Mesenchymal stem cell (in vitro differentiated cells and primary cell): Measurements from ENCODE around the gene MAPKAP1.

Source experiments
- DNase-seq: peaks from one replicate; pipeline ENCODE4 v3.0.0-alpha.2; 2013
- H2AFZ ChIP-seq: one replicate; pipeline ENCODE4 v1.6.1; 2013; ENCODE audit warnings: low read depth, mild to moderate bottlenecking, control low read depth, inconsistent platforms, low read length, moderate library complexity
- H2AK5ac ChIP-seq: 2 replicates; pipeline ENCODE4 v1.6.1; 2013; ENCODE audit warnings: low read length, moderate library complexity, mild to moderate bottlenecking, inconsistent platforms; ENCODE audit not compliant: severe bottlenecking
- H2BK120ac ChIP-seq: one replicate; pipeline ENCODE4 v1.6.1; 2013; ENCODE audit warnings: low read depth, mild to moderate bottlenecking, inconsistent platforms, low read length, moderate library complexity
- H2BK12ac ChIP-seq, 2 experiments: one replicate each; pipeline ENCODE4 v1.6.1; 2013; ENCODE audit warnings: inconsistent platforms in 2 of 2, low read length in 2 of 2, mild to moderate bottlenecking in 2 of 2, moderate library complexity in 2 of 2, control low read depth in 1 of 2
- H2BK15ac ChIP-seq: one replicate; pipeline ENCODE4 v1.6.1; 2013; ENCODE audit warnings: mild to moderate bottlenecking, low read depth, inconsistent platforms; ENCODE audit not compliant: poor library complexity, severe bottlenecking
- H2BK5ac ChIP-seq: 2 replicates; pipeline ENCODE4 v1.6.1; 2013; ENCODE audit warnings: low read depth, mild to moderate bottlenecking, low read length, control low read depth, inconsistent platforms; ENCODE audit not compliant: poor library complexity, severe bottlenecking
- H3K14ac ChIP-seq, 2 experiments: one replicate each; pipeline ENCODE4 v1.6.1; 2013; ENCODE audit warnings: inconsistent platforms in 2 of 2, low read length in 2 of 2, control low read depth in 1 of 2, mild to moderate bottlenecking in 1 of 2, moderate library complexity in 1 of 2
- H3K18ac ChIP-seq, 2 experiments: one replicate each; pipeline ENCODE4 v1.6.1; 2013; ENCODE audit warnings: inconsistent platforms in 2 of 2, low read length in 2 of 2, control low read depth in 1 of 2, low read depth in 1 of 2, mild to moderate bottlenecking in 1 of 2
- H3K23ac ChIP-seq, 2 experiments: one replicate each; pipeline ENCODE4 v1.6.1; 2013; ENCODE audit warnings: inconsistent platforms in 2 of 2, low read length in 2 of 2, mild to moderate bottlenecking in 2 of 2, moderate library complexity in 2 of 2, control low read depth in 1 of 2
- H3K27ac ChIP-seq: 2 replicates; pipeline ENCODE4 v1.5.1; 2013; ENCODE audit warnings: mild to moderate bottlenecking, moderate library complexity, low read length, control low read depth, inconsistent platforms; ENCODE audit not compliant: poor library complexity, severe bottlenecking
- H3K27me3 ChIP-seq, 2 experiments: 2 replicates each; pipeline versions ENCODE4 v1.6.1 to v1.7.0; 2013; ENCODE audit warnings: low read length in 2 of 2, mild to moderate bottlenecking in 2 of 2, moderate library complexity in 2 of 2, control low read depth in 1 of 2, inconsistent platforms in 1 of 2; ENCODE audit not compliant: control insufficient read depth in 1 of 2, insufficient read depth in 1 of 2
- H3K36me3 ChIP-seq, 2 experiments: 2 replicates each; pipeline versions ENCODE4 v1.6.1 to v1.7.0; 2013; ENCODE audit warnings: low read length in 2 of 2, control low read depth in 1 of 2, inconsistent platforms in 1 of 2, low read depth in 1 of 2, mild to moderate bottlenecking in 1 of 2; ENCODE audit not compliant: insufficient read depth in 2 of 2, control insufficient read depth in 1 of 2
- H3K4ac ChIP-seq, 2 experiments: one replicate each; pipeline ENCODE4 v1.6.1; 2013; ENCODE audit warnings: inconsistent platforms in 2 of 2, low read length in 2 of 2, mild to moderate bottlenecking in 2 of 2, moderate library complexity in 2 of 2, control low read depth in 1 of 2, low read depth in 1 of 2
- H3K4me1 ChIP-seq: 2 replicates; pipeline ENCODE4 v1.6.1; 2013; ENCODE audit warnings: low read depth, low read length, control low read depth; ENCODE audit not compliant: control insufficient read depth, insufficient read depth
- H3K4me2 ChIP-seq: 2 replicates; pipeline ENCODE4 v1.6.1; 2013; ENCODE audit warnings: low read length, mild to moderate bottlenecking, inconsistent platforms; ENCODE audit not compliant: poor library complexity, severe bottlenecking
- H3K4me3 ChIP-seq, 2 experiments: 2 replicates each; pipeline versions ENCODE4 v1.5.1 to v1.7.0; 2013; ENCODE audit warnings: low read length in 2 of 2, mild to moderate bottlenecking in 2 of 2, control low read depth in 1 of 2, low read depth in 1 of 2; ENCODE audit not compliant: insufficient read depth in 1 of 2
- H3K79me1 ChIP-seq: replicated peaks from 2 replicates; pipeline ENCODE4 v1.6.1; 2013; ENCODE audit warnings: mild to moderate bottlenecking, control low read depth, low read length, inconsistent platforms; ENCODE audit not compliant: poor library complexity, severe bottlenecking
- H3K9ac ChIP-seq: 2 replicates; pipeline ENCODE4 v1.7.0; 2013; ENCODE audit warnings: mild to moderate bottlenecking, low read length, moderate library complexity
- H3K9me3 ChIP-seq: 2 replicates; pipeline ENCODE4 v1.7.0; 2013; ENCODE audit warnings: mild to moderate bottlenecking, low read length; ENCODE audit not compliant: control insufficient read depth
- H4K8ac ChIP-seq: one replicate; pipeline ENCODE4 v1.6.1; 2013; ENCODE audit warnings: inconsistent platforms, mild to moderate bottlenecking, low read length, moderate library complexity
- H4K91ac ChIP-seq: one replicate; pipeline ENCODE4 v1.6.1; 2013; ENCODE audit warnings: mild to moderate bottlenecking, low read length, inconsistent platforms
- WGBS: methylation state at CpG from one replicate; pipeline ENCODE4 v1.1.7; 2013; ENCODE audit warnings: mixed read lengths; 5-methylcytosine and 5-hydroxymethylcytosine counted together

The MAPKAP1 gene

DNA sequence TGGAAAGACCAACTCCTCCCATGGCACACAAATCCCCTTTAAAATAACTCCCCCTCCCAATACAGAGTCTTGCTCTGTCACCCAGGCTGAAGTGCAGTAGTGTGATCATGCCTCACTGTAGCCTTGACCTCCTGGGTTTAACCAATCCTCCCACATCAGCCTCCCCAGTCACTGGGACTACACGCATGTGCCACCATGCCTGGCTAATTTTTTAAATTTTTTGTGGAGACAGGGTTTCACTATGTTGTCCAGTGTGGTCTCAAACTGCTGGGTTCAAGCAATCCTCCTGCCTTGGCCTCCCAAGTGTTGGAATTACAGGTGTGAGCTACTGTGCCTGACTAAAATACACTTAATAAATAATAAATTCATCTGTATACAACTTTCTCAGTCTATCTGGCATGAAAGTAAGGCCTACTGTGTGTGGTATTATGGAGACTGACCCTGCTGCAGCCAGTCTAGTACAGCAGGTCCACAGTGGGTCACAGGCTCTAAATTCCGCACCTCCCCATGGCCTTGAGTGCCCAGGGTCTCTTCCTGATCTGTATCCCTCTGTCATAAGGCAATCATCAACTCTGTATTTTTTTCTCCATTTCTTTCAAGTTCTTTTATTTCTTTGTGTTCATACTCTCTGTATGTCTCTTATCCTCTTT lies 169.4 kb downstream of the MAPKAP1 start:
- H4K91ac ChIP-seq = no peak overlapping the region

DNA sequence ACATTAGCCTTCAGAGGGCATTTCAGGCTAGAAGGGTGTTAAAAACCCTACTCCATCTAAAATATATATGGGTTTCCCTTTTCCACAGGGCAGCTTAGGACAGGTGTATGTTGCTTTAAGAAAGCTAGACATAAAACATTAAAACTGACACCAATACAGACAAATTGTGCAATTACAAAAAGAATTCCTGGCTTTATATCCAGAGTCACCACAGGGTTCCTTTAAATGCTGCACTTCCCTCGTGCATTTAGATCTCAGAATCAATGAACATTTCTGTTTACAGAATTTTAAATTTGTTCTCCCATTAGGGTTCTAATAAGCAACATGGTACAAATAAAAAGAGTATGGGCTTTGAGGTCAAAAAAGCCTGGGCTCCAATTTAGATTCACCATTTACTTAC lies 170.2 kb downstream of the MAPKAP1 start:
- Histone ChIP-seq H3K14ac (no peak overlapping the region), H3K23ac (no peak overlapping the region), H2AFZ (no peak overlapping the region), H3K36me3 (peaks cover 0 to 22% of the 10 kb centered on the region in 2 experiments), H3K9ac (peak overlapping the region; percentile 86), H3K18ac (no peak overlapping the region), H4K8ac (no peak overlapping the region), H3K4me2 (no peak overlapping the region), H3K79me1 (peaks cover 11% of the 10 kb centered on the region), H3K4me3 (no peak overlapping the region), H2BK120ac (no peak overlapping the region), H4K91ac (no peak overlapping the region), H3K4me1 (peaks cover 14% of the 10 kb centered on the region), H3K27ac (no peak overlapping the region), H3K27me3 (no peaks in the 10 kb centered on the region), H2AK5ac (no peak overlapping the region), H3K4ac (no peak overlapping the region), H3K9me3 (no peaks in the 10 kb centered on the region), H2BK12ac (no peak overlapping the region), H2BK5ac (no peak overlapping the region), H2BK15ac (no peak overlapping the region)
- peak; percentile 28 for DNase-seq
- no CpG with 5 or more reads among the region's 1 CpG for WGBS

More for the DNA sequence above, 169.4 kb downstream of the MAPKAP1 start:
- peak overlapping the region in 1 of 2 experiments; percentile 40 for H3K18ac ChIP-seq
- DNase-seq = no peak
- H2AFZ ChIP-seq = no peak overlapping the region
- peaks cover 9% of the 10 kb centered on the region for H3K79me1 ChIP-seq
- H2AK5ac ChIP-seq = peak overlapping the region; percentile 67
- no peak overlapping the region for H3K14ac ChIP-seq
- 100% methylated on average over 2 of the region's 2 CpGs for WGBS
- no peak overlapping the region for H2BK120ac ChIP-seq
- no peak overlapping the region for H3K4me3 ChIP-seq
- no peak overlapping the region for H4K8ac ChIP-seq
- peak overlapping the region; percentile 86 for H3K9ac ChIP-seq
- no peak overlapping the region for H3K4me2 ChIP-seq
- peaks cover 13% of the 10 kb centered on the region for H3K4me1 ChIP-seq
- H3K4ac ChIP-seq = peak overlapping the region in 1 of 2 experiments; percentile 47
- peak overlapping the region; percentile 59 to 92 for H2BK12ac ChIP-seq
- no peaks in the 10 kb centered on the region for H3K27me3 ChIP-seq
- peaks cover 0 to 28% of the 10 kb centered on the region in 2 experiments for H3K36me3 ChIP-seq
- no peak overlapping the region for H2BK15ac ChIP-seq
- no peak overlapping the region for H3K23ac ChIP-seq
- H2BK5ac ChIP-seq = no peak overlapping the region
- no peaks in the 10 kb centered on the region for H3K9me3 ChIP-seq
- peak overlapping the region; percentile 56 for H3K27ac ChIP-seq

DNA sequence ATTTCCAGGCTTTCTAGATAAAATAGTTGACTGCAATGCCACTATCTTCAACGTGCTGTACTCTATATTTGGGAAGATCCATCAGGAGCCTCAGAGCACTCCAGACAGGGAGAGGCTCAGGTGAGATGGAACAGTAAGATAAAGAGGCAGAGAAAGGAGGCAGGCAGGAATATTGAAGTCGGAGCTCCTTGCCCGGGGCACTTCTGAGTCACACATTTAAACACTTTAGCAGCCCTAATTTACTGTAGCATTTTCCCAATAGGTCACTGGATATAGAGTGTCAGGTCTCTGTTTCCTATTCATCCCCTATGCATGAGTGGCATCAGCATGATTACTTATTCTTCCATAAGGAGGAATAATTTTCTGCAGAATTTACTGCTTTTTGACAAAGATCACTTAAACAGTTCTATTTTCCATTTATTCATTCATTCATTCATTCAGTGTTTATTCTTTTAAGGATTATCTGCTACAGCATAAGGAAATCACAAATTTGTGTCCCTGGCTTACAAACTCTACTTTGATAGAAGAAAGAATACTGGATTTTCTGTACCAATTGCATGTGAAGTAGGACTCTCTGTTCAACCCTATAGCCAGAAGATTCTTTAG lies 170.7 kb downstream of the MAPKAP1 start:
- Histone ChIP-seq H2BK120ac (no peak overlapping the region), H4K8ac (no peak overlapping the region), H3K23ac (no peak overlapping the region), H3K79me1 (peaks cover 10% of the 10 kb centered on the region), H3K9ac (no peak overlapping the region), H3K4me1 (peaks cover 14% of the 10 kb centered on the region), H4K91ac (no peak overlapping the region), H3K4me3 (no peak overlapping the region), H3K18ac (no peak overlapping the region), H3K27me3 (no peaks in the 10 kb centered on the region), H2AFZ (no peak overlapping the region), H2BK12ac (no peak overlapping the region), H3K4me2 (no peak overlapping the region), H3K9me3 (no peaks in the 10 kb centered on the region), H2BK15ac (no peak overlapping the region), H3K27ac (no peak overlapping the region), H2AK5ac (no peak overlapping the region), H2BK5ac (no peak overlapping the region), H3K36me3 (peaks cover 0 to 17% of the 10 kb centered on the region in 2 experiments), H3K14ac (no peak overlapping the region), H3K4ac (no peak overlapping the region)
- 91% methylated on average over 1 of the region's 3 CpGs for WGBS
- peak; percentile 42 for DNase-seq

DNA sequence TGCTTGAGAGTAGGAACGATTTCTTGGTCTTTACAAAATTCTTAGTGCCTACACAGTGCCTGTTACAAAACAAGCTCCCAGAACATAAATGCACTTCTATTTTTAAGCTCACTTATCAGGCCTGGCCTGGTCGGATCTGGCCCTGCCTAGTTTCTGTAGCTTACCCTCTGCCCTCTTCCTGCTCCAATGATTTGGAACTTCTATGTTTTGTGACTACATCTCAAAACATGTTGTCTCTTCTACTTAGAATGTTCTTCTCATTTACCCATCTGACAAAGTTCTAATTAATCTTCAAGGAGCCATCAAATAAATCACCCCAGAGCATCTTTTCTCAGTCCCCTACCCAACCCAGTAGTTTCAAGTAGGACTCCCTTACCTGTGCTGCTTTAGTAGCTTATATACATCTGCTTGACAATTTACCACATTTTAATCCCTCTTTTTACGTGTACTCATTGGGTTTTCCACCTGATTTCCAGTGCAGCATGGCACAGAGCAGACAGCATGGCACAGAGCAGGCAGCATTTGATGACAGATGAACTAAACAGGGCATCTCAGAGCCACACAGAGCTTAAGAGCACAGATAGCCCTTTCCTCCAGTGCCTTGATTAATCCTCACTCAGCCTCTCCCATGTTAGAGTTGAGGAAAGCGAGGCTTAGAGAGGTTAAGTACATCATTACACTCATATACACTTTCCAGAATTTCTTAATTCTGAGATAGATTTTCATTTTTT lies 171.9 kb downstream of the MAPKAP1 start:
- H2AFZ ChIP-seq = no peak overlapping the region
- no peak overlapping the region for H2AK5ac ChIP-seq
- no peak overlapping the region for H3K27ac ChIP-seq
- no peaks in the 10 kb centered on the region for H3K27me3 ChIP-seq
- H3K18ac ChIP-seq = no peak overlapping the region
- no peak overlapping the region for H3K4me2 ChIP-seq
- no peak overlapping the region for H3K9ac ChIP-seq
- H2BK12ac ChIP-seq = no peak overlapping the region
- H2BK120ac ChIP-seq = no peak overlapping the region
- H2BK15ac ChIP-seq = no peak overlapping the region
- no peak overlapping the region for H4K91ac ChIP-seq
- H3K14ac ChIP-seq = no peak overlapping the region
- H3K4ac ChIP-seq = no peak overlapping the region
- H3K4me1 ChIP-seq = peaks cover 15% of the 10 kb centered on the region
- no peak for DNase-seq
- no peaks in the 10 kb centered on the region for H3K9me3 ChIP-seq
- H3K79me1 ChIP-seq = peaks cover 16% of the 10 kb centered on the region
- WGBS = 59% methylated on average over 3 of the region's 4 CpGs
- H3K23ac ChIP-seq = no peak overlapping the region
- H3K36me3 ChIP-seq = peaks cover 0 to 7% of the 10 kb centered on the region in 2 experiments
- H3K4me3 ChIP-seq = no peak overlapping the region
- no peak overlapping the region for H4K8ac ChIP-seq
- H2BK5ac ChIP-seq = no peak overlapping the region
